Measurements from ENCODE around the gene XRCC4. TPM values are rescaled to one million over a fixed set of nuclear protein-coding genes. Genes with fewer than 3 reads are reported as not detected.

XRCC4 gene
- total RNA-seq, 1 experiment from 2014 or later, result 24.6 TPM

GRCh38 chr5:83071286-83072051 lies 5.9 kb upstream of the XRCC4 start:
- no peaks in the 10 kb centered on the region for H3K27me3 ChIP-seq (ENCODE audit: insufficient read depth, low read length)
- ChIA-PET RAD21 (ENCODE audit: low non-redundant PET in 1 of 2, low total read pairs in 2 of 2, uncharacterized antibody in 2 of 2, unreplicated experiment in 2 of 2) (no interaction called here), CTCF (no interaction called here), POLR2A (no interaction called here)
- no peak for DNase-seq (ENCODE audit: low read depth, low spot score)
- H3K4me3 ChIP-seq (replicated peaks in 1 of 2; ENCODE audit: low read depth in 1 of 2, low read length in 2 of 2), result no peak overlapping the region
- TF ChIP-seq TCF7L2 (IDR thresholded peaks at IDR 0.05; ENCODE audit: borderline replicate concordance, extremely low read depth, insufficient read depth, insufficient read length) (no peak), EZH2 (IDR thresholded peaks at IDR 0.05) (no peak), ATF3 (IDR thresholded peaks at IDR 0.05) (no peak), RAD21 (IDR thresholded peaks at IDR 0.05; ENCODE audit: low read depth) (no peak), ZNF274 (IDR thresholded peaks at IDR 0.05; ENCODE audit: low read depth, low read length) (no peak), POLR2AphosphoS5 (IDR thresholded peaks at IDR 0.05; ENCODE audit: low read depth, low read length) (no peak), YY1 (IDR thresholded peaks at IDR 0.05; ENCODE audit: extremely low read depth, insufficient replicate concordance, low read depth, low read length) (no peak), SP1 (IDR thresholded peaks at IDR 0.05; ENCODE audit: low read depth) (no peak), MAX (IDR thresholded peaks at IDR 0.05) (no peak), CEBPB (IDR thresholded peaks at IDR 0.05; ENCODE audit: low read depth) (no peak), SRF (IDR thresholded peaks at IDR 0.05; ENCODE audit: low read depth) (no peak), POLR2A (IDR thresholded peaks at IDR 0.05; ENCODE audit: borderline replicate concordance, extremely low read depth, insufficient read depth, insufficient read length) (no peak)
- no peak for ATAC-seq
- no peaks in the 10 kb centered on the region for H3K9me3 ChIP-seq (ENCODE audit: control insufficient read depth in 1 of 2, insufficient read depth in 1 of 2, low read depth in 1 of 2, low read length in 2 of 2)
- H3K79me2 ChIP-seq (ENCODE audit: insufficient read depth, low read length), result peaks cover 100% of the 10 kb centered on the region
- no TSS peak for BruUV-seq (replicated peaks)
- H3K4me1 ChIP-seq (ENCODE audit: control insufficient read depth in 1 of 2, insufficient read depth in 2 of 2, low read length in 2 of 2), result peaks cover 4 to 8% of the 10 kb centered on the region in 2 experiments; a peak in 3 of 4 replicates
- H4K20me1 ChIP-seq (ENCODE audit: insufficient read depth), result peaks cover 21% of the 10 kb centered on the region; the same call in 1 of the 2 replicates
- no peak overlapping the region for H3K9ac ChIP-seq (ENCODE audit: low read length)
- H3K27ac ChIP-seq (ENCODE audit: low read depth, low read length), result no peak overlapping the region
- H3K4me2 ChIP-seq (ENCODE audit: low read length), result no peak overlapping the region
- H3K36me3 ChIP-seq (ENCODE audit: control insufficient read depth in 1 of 2, insufficient read depth in 2 of 2, low read length in 2 of 2), result peaks cover 3 to 4% of the 10 kb centered on the region in 2 experiments; a peak in 1 of 4 replicates
- no peak overlapping the region for H2AFZ ChIP-seq (ENCODE audit: low read depth, low read length, poor library complexity, severe bottlenecking)
- intact Hi-C loops (cut with micrococcal nuclease), result loop anchor here (10.0 kb wide), 1 partner anchor 717 kb away; no protein-coding TSS in a partner anchor
- H3K9me2 ChIP-seq (ENCODE audit: insufficient read depth), result no peaks in the 10 kb centered on the region
